ENCODE measurements around the gene SAP130.

DNA sequence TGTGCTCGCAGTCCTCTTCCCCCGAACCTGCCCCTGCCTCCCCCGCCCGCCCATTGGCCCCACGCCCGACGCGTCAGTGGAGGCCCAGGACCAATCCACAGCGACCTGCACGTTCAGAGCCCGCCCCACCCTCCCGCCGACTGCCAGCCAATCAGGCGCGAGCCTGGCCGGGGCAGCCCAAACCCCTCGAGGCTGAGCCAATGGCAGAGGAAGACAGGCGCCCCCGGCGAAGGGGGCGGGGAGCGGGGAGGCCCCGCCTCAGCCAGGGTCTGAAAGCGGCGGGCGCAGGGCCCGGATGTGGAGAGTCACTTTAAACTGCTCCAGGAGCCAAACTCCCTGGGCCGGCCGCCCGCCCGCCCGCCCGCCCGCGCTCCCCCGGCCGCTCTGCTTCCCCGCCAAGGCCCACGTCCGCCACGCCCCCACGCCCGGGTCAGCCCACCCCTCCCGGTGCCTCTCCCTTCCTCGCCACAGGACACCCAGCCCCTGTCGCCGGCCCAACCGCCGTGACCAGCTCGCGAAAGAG lies 520 bp downstream of the SAP130 start:
- TF ChIP-seq, protein P1, sequence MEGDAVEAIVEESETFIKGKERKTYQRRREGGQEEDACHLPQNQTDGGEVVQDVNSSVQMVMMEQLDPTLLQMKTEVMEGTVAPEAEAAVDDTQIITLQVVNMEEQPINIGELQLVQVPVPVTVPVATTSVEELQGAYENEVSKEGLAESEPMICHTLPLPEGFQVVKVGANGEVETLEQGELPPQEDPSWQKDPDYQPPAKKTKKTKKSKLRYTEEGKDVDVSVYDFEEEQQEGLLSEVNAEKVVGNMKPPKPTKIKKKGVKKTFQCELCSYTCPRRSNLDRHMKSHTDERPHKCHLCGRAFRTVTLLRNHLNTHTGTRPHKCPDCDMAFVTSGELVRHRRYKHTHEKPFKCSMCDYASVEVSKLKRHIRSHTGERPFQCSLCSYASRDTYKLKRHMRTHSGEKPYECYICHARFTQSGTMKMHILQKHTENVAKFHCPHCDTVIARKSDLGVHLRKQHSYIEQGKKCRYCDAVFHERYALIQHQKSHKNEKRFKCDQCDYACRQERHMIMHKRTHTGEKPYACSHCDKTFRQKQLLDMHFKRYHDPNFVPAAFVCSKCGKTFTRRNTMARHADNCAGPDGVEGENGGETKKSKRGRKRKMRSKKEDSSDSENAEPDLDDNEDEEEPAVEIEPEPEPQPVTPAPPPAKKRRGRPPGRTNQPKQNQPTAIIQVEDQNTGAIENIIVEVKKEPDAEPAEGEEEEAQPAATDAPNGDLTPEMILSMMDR (IDR thresholded peaks at IDR 0.05) = no peak
- no peak for TF ChIP-seq EZH2phosphoT487 (IDR thresholded peaks at IDR 0.05)
